Calu3 (cell line): ENCODE measurements around the gene TECTA. TPM values are rescaled to one million over a fixed set of nuclear protein-coding genes. Genes with fewer than 3 reads are reported as not detected.
"Not testable (repeated sequence)": the region's sequence is repeated elsewhere in the genome, so short reads cannot be mapped to it uniquely, and the experiment has no call there.

ENCODE experiments used
- BruUV-seq: library from RNA; stranded (reverse); fragments of 400-500 nt; replicated peaks from 2 replicates; lab custom pipeline; 2021; lab: Mats Ljungman, UMichigan
- CTCF ChIA-PET: fragments of 300-600 bp; sonication (Branson Sonifier 250); formaldehyde crosslinking; loops from one replicate; lab custom pipeline; 2022; ENCODE audit warnings: antibody characterized with exemption; lab: Charles Lee
- DNase-seq: peaks from one replicate; pipeline ENCODE4 v3.0.0; 2022
- H3K27ac Mint-ChIP-seq: one replicate; pipeline ENCODE4 v1.8.0; 2022; ENCODE audit warnings: mixed read lengths; ENCODE audit not compliant: unreplicated experiment
- H3K27me3 Mint-ChIP-seq: one replicate; pipeline ENCODE4 v1.8.0; 2022; ENCODE audit warnings: mixed read lengths; ENCODE audit not compliant: unreplicated experiment
- H3K36me3 Mint-ChIP-seq: one replicate; pipeline ENCODE4 v1.8.0; 2022; ENCODE audit warnings: mild to moderate bottlenecking, moderate library complexity, mixed read lengths; ENCODE audit not compliant: insufficient read depth, unreplicated experiment
- H3K4me1 Mint-ChIP-seq: one replicate; pipeline ENCODE4 v1.8.0; 2022; ENCODE audit warnings: mild to moderate bottlenecking, low read depth, mixed read lengths; ENCODE audit not compliant: unreplicated experiment
- H3K4me3 Mint-ChIP-seq: one replicate; pipeline ENCODE4 v1.8.0; 2022; ENCODE audit warnings: mild to moderate bottlenecking, low read depth, moderate library complexity, mixed read lengths; ENCODE audit not compliant: unreplicated experiment
- H3K9me3 Mint-ChIP-seq: one replicate; pipeline ENCODE4 v1.8.0; 2022; ENCODE audit warnings: low read depth, mixed read lengths; ENCODE audit not compliant: unreplicated experiment
- intact Hi-C: fragments of 100-400 bp; cut with micrococcal nuclease; formaldehyde crosslinking; loops from one replicate; pipeline ENCODE4 v1.10.0; 2022; ENCODE audit not compliant: unreplicated experiment
- total RNA-seq: library from RNA; stranded (reverse); gene quantifications from 2 replicates; pipeline ENCODE4 v1.2.3, GENCODE V29; 2022
- TF ChIP-seq, protein P1 (sequence below): fragments of 200-600 bp; IDR thresholded peaks from one replicate; pipeline ENCODE4 v1.8.0; 2022; ENCODE audit warnings: antibody characterized with exemption; ENCODE audit not compliant: unreplicated experiment

The TECTA gene
- total RNA-seq, 1 experiment from 2014 or later = not detected

- Mint-ChIP-seq H3K27ac (no peak overlapping the region), H3K9me3 (no peaks in the 10 kb centered on the region), H3K4me3 (no peak overlapping the region), H3K4me1 (no peaks in the 10 kb centered on the region), H3K36me3 (no peaks in the 10 kb centered on the region), H3K27me3 (peaks cover 52% of the 10 kb centered on the region)
- TF ChIP-seq, protein P1, sequence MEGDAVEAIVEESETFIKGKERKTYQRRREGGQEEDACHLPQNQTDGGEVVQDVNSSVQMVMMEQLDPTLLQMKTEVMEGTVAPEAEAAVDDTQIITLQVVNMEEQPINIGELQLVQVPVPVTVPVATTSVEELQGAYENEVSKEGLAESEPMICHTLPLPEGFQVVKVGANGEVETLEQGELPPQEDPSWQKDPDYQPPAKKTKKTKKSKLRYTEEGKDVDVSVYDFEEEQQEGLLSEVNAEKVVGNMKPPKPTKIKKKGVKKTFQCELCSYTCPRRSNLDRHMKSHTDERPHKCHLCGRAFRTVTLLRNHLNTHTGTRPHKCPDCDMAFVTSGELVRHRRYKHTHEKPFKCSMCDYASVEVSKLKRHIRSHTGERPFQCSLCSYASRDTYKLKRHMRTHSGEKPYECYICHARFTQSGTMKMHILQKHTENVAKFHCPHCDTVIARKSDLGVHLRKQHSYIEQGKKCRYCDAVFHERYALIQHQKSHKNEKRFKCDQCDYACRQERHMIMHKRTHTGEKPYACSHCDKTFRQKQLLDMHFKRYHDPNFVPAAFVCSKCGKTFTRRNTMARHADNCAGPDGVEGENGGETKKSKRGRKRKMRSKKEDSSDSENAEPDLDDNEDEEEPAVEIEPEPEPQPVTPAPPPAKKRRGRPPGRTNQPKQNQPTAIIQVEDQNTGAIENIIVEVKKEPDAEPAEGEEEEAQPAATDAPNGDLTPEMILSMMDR = no peak
- no TSS peak for BruUV-seq
- CTCF ChIA-PET = interaction anchor here (0.7 kb wide), 1 partner anchor 125 kb away, joined by 3 read pairs; no protein-coding TSS in a partner anchor
- intact Hi-C loops = no loop called here
- no peak for DNase-seq
Measured at GRCh38 chr11:121231576-121232278, 130.7 kb downstream of the TECTA start.

DNA sequence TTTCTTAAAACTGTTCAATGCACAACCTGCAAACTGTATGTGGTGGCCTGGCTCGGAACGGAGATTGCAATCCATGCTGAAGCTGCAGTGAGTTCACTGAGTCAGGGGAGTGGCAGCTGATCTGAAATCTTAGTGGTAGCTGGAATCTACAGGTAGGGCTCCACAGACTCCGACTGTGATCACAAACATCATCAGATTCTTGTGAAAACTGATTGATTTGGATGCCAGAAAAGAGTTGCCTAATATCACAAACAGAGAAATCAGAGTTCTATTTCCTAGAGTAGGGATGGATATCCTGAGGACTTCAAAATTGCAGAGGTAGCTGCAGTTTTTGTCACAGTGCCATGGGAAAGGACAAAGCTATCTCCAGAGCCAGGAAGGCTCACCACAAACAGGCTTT is 134.0 kb downstream of the TECTA start:
- intact Hi-C loops = no loop called here
- BruUV-seq = no TSS peak
- peaks cover 52% of the 10 kb centered on the region for H3K27me3 Mint-ChIP-seq
- H3K9me3 Mint-ChIP-seq = no peaks in the 10 kb centered on the region
- H3K27ac Mint-ChIP-seq = no peak overlapping the region
- TF ChIP-seq, protein P1 = no peak
- H3K4me1 Mint-ChIP-seq = no peaks in the 10 kb centered on the region
- no peak for DNase-seq
- H3K36me3 Mint-ChIP-seq = no peaks in the 10 kb centered on the region
- H3K4me3 Mint-ChIP-seq = no peak overlapping the region
- CTCF ChIA-PET = no interaction called here

DNA sequence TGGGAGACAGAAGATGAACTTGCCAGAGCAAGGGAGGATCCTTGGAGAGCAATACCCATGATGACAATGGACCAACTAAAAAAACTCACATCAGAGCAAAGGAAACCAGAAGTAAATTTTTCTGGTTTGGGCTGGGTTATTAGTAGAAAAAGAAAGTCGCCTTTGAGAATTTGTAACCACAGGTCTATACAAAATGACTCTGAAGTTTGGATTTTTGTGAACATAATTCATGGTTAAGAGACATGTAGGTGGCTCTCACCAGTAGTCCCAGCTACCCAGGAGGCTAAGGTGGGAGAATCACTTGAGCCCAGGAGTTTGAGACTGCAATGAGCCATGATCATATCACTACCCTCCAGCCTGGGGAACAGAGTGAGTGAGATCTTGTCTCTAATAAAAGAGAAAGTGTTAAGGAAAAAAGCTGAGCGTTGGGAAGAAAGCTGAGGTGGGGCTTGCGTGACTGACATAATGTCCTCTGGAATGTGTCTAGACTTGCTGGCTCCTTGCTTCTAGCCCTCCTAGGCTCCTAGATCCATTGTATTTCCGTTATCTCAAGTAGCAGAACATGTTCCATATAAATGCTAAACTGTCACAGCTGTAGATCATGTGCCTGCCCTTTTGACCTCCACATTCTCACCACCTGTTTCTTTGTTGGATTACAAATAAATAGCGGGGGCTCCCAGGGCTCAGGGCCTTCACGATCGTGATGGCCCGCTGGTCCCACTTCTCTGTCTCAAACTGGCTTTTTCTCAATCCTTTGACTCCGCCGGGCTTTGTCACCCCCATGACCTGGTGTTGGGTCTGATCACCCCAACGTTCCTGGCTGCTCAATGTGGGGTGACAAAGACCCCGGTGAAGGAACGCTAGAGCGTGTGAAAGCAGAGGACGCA is 135.3 kb downstream of the TECTA start:
- CTCF ChIA-PET = interaction anchor here (0.6 kb wide), 1 partner anchor 800 kb away, joined by 4 read pairs; no protein-coding TSS in a partner anchor
- no TSS peak for BruUV-seq
- no peak overlapping the region for H3K4me3 Mint-ChIP-seq
- no peaks in the 10 kb centered on the region for H3K9me3 Mint-ChIP-seq
- DNase-seq = no peak
- peaks cover 50% of the 10 kb centered on the region for H3K27me3 Mint-ChIP-seq
- TF ChIP-seq, protein P1 = no peak
- no peak overlapping the region for H3K27ac Mint-ChIP-seq
- intact Hi-C loops = no loop called here
- no peaks in the 10 kb centered on the region for H3K36me3 Mint-ChIP-seq
- no peaks in the 10 kb centered on the region for H3K4me1 Mint-ChIP-seq

- BruUV-seq, DNase-seq, H3K9me3 Mint-ChIP-seq, H3K36me3 Mint-ChIP-seq, intact Hi-C loops, H3K27ac Mint-ChIP-seq, H3K4me1 Mint-ChIP-seq, H3K4me3 Mint-ChIP-seq: not testable (repeated sequence)
- CTCF ChIA-PET = interaction anchor here (0.6 kb wide), 1 partner anchor 799 kb away, joined by 4 read pairs; no protein-coding TSS in a partner anchor
- H3K27me3 Mint-ChIP-seq = peaks cover 57% of the 10 kb centered on the region
Measured at GRCh38 chr11:121237247-121237646, 136.2 kb downstream of the TECTA start.
